Activated CD4-positive, CD25-positive, alpha-beta regulatory T cell treated with anti-CD3 and anti-CD28 coated beads, Interleukin-2, amount 50 U/mL, for 16 hours (primary cell): ENCODE data around the gene LAMP1.
"Not testable (repeated sequence)": the region's sequence is repeated elsewhere in the genome, so short reads cannot be mapped to it uniquely, and the experiment has no call there.

ENCODE experiments used
- DNase-seq: peaks from one replicate; pipeline ENCODE4 v3.0.0-alpha.2; 2020; ENCODE audit warnings: low read depth, low spot score

LAMP1 gene

DNA sequence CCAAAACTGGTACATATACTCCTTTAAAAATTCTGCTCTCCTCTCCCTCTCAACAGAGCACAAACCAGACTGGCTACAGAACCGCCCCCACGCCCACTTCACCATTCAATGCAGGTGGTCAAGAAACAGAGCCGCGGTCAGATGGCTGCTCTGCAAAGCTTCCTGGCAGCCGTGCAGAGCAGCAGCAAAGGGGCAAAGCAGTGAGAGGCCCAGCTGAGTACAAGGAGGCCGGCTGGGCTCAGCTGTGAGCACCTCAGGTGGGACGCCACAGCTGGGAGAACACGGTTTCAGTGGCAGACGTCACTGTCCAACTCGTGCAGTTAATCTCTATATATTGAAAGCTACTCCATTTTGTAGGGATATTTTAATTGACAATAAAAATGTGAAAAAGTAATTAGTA is 58.6 kb downstream of the LAMP1 start:
- no peak for DNase-seq

DNA sequence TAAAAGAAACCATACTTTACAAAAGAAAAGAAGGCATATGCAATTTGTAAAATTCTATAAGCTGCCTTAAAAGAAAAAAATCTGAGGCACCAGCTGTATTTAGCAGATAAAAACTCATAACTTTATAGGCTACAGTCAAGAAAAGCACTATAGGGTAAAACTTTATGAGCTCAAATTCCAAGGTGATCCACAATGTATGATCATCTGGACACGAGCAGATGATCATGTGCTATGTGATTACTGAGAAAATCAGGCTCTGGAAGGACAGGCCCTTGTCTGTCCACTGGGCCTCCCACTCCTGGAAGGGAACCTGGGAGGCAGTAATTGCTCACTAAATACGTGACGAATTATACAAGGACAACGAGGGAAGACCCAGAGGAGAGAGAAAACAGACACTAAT is 59.6 kb downstream of the LAMP1 start:
- no peak for DNase-seq

DNA sequence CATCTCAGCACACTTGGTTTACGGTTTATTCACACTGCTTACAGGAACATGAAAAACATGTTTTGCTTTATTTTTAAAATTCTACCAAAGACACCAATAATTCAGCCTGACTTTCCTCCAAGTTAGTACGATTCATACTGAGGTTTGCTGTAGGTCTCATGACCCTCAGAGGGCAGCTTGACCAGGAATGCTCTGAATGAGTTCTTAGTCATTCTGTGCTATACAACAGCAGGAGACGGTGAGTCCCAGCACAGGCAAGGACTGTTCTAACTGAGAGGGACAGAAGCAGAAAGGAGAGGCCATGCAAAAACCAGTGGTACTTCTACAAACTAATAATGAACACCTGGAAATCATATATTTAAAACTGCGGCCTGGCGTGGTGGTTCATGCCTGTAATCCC is 60.5 kb downstream of the LAMP1 start:
- DNase-seq = no peak

DNA sequence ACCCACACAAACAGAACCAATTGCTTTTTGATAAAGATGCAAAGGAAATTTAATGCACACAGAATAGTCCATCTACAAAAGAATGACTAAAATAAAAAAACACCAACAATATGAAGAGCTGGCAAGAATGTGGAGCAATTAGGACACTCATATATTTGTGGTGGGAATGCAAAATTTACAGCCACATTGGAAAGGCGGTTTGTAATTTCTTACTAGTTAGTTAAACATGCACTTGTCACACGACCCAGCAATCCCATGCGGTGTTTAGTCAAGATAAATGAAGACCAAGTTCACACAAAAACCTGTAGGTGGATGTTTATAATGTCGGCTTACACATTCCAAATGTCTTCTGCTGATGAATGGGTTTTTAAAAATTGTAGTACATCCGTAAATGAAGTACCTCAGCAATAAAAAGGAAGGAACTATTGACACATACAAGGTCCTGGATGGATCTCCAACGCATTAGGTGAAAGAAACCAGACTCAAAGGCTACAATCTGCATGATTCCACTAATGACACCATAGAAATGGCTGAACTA is 61.7 kb downstream of the LAMP1 start:
- no peak for DNase-seq

DNA sequence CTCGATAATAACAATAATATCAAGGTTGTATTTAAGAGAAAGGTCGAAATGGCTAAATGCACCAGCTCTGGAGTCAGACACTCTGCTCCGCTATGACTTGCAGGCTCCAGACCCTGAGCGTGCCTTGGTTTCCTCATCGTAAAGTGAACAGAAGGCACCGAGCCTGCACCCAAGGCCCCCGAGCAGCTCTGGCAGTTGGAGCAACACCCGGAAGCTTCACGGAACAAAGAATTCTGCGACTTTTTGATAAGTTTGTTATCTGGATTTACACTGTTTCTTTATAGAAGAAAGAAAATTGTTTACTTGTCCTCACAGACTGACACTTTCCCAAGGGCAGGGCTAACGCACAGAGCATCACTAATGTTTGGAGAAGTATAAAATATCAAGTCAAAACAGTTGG is 62.5 kb downstream of the LAMP1 start:
- no peak for DNase-seq

DNA sequence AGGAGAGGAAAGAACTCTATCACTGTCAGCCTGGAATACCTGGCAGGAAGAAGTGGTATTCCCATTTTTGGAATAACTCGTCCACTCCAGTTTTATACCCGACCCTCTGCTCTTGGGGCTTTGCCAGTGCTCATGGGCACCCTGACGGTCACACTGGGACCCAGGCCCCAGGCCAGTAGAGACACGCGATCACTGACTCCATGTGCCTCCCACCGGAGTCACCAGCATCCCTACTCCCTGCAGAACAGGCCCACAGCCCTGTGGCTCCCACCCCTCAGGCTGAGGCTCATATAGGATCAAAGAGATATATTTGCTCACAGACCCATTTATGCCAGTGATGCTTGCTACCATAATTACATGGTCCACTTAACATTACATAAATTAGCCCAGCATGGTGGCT is 63.4 kb downstream of the LAMP1 start:
- DNase-seq = no peak

DNA sequence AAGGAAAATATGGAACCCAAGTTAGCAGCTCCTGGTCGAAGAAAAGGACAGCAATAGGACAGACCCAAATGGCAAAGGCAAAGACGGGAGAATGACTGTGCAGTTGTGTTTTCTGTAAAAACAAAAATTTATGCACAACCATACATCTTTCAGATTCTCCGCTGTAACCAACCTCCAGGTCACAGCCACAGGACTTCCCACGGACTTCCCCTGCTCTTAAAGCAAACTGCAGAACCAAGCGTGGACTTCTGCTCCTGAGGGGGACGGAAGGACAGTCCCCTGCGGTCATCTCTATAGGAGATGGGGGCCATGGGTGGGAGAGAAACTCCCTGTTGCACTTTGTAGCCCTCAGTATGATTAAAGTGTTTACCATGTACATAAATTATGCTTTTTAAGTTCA is 64.4 kb downstream of the LAMP1 start:
- DNase-seq = no peak

DNA sequence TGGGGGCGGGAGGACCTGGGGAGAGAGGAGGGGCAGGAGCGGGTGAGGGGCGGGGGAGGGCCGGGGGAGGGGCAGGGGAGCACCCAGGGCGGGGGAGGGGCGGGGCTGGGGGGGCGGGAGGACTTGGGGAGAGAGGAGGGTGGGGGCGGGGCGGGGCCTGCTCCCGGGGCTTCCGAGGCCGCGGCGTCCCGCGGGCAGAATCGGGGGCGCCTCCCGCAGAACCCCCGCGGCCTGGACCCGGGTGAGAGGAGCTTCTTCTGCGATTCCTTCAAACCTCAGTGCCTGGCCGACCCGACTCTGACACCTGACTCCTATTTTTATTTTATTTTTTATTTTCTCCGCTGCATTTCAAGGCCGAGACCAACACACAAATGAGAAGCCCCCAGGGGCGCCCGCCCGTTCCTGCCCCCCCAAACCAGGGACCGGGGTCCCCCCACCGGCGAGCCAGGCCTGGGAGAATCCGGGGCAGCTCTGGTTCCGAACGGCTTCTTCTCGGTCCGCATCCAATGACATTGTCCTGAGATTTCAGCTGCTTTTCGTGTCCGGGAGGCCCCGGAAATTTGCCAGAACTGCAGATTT is 67.4 kb downstream of the LAMP1 start:
- no peak for DNase-seq

DNA sequence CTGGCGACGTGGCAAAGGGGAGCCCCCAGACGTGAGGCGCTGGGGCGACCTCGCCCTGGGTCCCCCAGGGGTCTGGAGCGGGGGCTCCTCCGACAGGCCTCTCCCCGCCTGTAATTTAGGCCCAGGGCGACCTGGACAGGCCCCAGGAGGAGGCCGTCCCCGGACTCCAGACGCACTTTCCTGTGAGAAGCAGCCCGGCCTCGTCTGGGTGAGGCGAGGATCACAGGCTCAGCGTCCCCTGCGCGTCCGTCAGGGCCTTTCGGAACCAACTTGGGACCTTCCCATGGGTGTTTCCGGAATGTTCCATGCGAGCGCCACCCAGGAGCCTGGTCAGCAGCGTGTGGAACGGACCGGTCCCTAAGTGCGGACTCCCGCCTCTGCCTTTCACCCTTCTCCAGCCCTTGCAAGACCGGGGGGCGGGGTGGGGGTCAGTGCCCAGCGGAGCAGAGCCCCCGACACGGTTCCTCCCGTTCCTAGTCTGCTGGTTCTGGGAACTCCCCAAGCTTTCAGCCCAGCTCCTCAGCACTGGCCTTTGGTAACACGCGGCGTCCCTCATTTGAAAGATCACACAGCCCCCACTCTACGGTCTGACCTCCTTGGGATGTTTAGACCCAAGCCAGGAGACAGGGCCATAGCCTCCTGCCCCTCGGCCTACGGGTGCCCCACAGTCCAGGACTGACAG is 68.0 kb downstream of the LAMP1 start:
- no peak for DNase-seq

DNA sequence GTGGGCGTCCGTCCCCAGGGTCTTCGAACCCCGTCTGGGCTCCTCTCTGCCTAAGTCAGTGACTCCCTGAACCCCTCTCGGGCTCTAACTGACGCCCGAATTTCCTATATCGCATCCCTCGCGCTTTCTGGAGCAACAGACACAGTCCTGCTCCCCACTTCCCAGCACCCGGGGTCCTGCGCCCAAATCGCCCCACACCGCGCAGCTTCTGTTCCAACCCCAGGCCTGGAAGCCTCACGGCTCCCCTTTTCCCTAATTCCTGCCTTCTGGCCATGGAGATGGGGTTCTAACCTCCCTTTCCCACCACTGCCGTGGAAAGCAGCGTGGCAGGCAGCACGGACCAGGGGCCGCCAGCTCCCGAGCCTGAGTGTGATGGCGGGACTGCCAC is 68.5 kb downstream of the LAMP1 start:
- no peak for DNase-seq

DNA sequence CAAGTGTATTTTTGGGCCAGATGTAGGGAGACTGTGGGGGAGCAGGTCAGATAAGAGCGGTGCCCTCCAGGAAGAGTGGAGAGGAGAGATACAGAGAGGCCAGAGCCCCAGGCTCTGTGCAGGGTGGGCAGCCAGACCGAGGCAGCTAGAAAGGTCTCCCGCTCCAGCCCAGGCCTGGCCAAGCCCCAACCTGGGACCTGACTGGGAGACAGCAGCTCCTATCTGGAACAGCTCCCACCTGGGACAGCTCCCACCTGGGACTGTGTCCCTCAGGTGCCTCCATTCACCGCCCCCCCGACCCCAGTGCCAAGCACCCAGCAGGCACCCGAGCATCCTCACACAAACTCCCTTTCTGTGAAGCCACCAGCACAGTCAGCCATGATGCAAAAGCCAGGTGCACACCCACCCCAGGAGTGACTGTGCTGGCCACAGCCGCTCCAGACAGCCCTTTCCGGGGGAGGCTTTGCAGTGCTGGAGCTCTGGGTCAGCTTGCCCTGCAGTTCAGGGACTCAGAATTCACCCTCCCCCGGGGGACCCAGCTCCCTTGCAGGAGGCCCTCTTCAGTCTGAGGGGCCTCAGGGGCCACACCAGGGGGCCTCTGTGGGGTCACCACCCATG is 69.0 kb downstream of the LAMP1 start:
- DNase-seq = no peak

DNA sequence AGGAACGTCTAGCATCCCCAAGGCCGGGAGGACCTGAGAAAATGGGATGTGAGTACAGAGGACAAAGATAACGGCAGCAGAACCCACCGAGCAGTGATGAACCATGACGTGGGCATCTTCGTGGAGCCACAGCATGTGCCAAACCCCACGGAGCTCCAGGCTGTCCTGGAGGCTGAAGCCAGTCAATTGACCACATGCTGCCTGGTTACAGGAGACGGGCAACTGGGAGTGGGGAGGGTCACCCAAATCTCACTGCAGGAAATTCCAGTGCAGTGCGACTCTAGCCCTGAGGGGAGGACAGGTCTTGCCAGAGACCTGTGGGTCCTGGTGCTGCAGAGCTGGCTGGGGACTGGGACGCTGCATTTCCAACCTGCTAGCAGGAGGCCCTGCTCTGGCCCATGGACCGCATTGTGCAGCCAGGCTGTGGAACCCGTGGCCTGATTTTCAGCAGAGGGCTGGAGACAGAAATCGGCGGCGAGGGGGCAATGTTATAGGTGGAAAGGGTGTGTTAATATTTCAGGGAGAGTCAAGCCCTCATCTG is 70.1 kb downstream of the LAMP1 start:
- no peak for DNase-seq

DNA sequence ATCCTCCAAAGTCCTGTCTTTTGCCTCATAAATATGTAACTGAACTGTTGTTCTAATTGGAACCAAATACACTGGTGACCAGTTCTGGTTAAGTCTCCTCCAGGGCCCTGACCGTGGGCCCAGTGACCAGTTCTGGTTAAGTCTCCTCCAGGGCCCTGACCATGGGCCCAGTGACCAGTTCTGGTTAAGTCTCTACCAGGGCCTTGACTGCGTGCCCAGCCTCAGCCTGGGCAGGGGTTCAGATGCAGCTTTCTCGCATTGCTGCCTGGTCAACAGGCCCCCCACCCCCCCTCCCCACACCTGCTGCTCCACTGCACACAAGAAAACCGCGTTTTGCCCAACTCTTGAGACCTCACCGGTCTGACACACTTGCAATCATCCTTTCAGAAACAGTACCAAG is 70.7 kb downstream of the LAMP1 start:
- DNase-seq = no peak

DNA sequence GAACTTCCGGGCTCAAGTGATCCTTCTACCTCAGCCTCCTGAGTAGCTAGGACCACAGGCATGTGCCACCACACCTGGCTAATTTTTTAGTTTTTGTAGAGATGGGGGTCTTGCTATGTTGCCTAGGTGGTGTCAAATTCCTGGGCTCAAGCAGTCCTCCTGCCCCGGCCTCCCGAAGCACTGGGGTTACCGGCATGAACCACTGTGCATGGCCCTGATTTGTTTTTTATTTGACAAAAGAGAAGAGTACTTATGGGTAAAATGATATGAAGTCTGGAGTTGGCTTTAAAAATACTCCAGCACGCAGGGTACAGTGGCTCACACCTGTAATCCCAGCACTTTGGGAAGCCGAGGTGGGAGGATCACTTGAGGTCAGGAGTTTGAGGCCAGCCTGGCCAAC is 71.3 kb downstream of the LAMP1 start:
- DNase-seq = not testable (repeated sequence)

DNA sequence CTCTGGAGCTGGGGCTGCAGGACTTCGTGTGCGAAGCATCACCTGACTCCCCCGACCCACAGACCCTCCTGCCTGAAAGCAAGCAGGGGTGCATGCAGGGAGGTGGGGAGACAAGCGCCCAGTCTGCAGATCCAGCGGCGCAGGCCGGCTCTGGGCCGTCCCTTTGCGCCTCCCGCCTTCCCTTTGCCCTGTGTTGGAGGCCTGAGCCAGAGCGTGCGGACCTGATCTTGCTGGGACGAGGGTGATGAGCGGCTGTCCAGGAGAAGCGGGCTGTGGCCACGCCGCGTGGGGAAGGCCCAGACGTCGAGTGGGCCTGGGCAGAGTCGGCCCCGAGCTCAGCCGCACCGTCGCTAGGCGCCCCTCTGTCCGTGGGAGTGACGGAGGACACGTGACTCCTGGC is 72.2 kb downstream of the LAMP1 start:
- no peak for DNase-seq

DNA sequence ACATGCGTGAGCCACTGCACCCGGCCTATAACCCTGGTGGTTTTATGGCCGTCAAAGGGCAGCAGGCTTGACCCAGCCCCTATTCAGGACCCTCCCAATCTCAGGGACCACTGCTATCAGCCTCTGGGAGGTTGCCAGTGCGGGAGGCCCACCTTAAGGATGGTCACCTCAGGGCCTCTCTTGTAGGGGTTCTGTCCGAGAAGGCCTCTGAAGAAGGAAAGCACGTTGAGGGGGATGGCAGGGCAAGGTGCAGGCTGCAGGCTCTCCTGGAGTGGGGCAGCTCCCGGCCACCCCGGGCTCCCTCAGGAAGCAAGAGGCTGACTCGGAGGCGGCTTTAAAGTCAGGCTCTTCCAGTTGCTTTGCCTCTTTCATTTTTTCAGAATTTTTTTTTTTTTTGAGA is 72.8 kb downstream of the LAMP1 start:
- no peak for DNase-seq

DNA sequence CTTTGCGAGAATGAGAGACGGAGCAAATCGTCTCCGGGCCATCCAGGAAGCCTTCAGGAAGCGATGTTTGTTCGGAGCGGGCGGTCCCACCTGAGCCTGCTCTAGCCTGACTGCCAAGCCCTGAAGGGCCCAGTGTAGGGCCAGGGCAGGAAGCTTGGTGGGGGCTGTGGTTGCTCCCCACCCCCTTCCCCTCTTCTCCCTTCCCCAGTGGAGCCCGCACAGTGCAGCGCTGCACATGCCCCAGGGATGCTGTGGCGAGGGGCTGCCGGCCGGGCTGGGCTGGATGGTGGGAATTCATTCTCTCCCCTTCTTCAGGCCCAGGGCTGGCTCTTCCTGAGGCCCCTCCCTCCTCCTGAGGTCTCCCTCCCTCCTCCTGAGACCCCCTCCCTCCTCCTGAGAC is 74.0 kb downstream of the LAMP1 start:
- DNase-seq = no peak

DNA sequence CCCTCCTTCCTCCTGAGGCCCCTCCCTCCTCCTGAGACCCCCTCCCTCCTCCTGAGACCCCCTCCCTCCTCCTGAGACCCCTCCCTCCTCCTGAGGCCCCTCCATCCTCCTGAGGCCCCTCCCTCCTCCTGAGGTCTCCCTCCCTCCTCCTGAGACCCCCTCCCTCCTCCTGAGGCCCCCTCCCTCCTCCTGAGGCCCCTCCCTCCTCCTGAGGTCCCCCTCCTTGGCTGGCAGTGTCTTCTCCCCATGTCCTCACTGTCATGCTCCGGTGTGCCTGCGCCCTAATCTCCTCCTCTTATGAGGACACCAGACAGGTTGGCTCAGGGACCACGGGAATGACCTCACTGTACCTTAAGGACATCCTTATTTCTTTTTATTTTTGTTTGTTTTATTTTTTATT is 74.7 kb downstream of the LAMP1 start:
- not testable (repeated sequence) for DNase-seq
